Left lung (tissue), 10 donors: ENCODE measurements around the gene PRKD1. TPM values are rescaled to one million over a fixed set of nuclear protein-coding genes. Genes with fewer than 3 reads are reported as not detected.
"Not testable (repeated sequence)": the region's sequence is repeated elsewhere in the genome, so short reads cannot be mapped to it uniquely, and the experiment has no call there.

Experiments
- ATAC-seq: fragments of 200-7000 bp; cut with Tn5 transposase; one replicate; pipeline ENCODE4 v1.9.1; 2020; ENCODE audit warnings: moderate library complexity
- DNase-seq, 4 donors: peaks; one replicate each; pipeline ENCODE4 v3.0.0-alpha.2; 2013 to 2020
- H3K27ac ChIP-seq, 2 donors: fragments of 200-600 bp; sonication (generic) in 1 of 2; one replicate each; pipeline versions ENCODE4 v1.5.0 to v1.8.0; 2020 to 2021
- H3K27me3 ChIP-seq, 2 donors: fragments of 200-600 bp; sonication (generic) in 1 of 2; one replicate each; pipeline versions ENCODE4 v1.5.0 to v1.8.0; 2020 to 2021
- H3K36me3 ChIP-seq, 2 donors: fragments of 200-600 bp; sonication (generic) in 1 of 2; one replicate each; pipeline versions ENCODE4 v1.5.0 to v1.8.0; 2020 to 2021
- H3K4me1 ChIP-seq, 2 donors: fragments of 200-600 bp; one replicate each; pipeline ENCODE4 v1.8.0; 2021
- H3K4me3 ChIP-seq, 2 donors: fragments of 200-600 bp; sonication (generic) in 1 of 2; one replicate each; pipeline versions ENCODE4 v1.5.0 to v1.8.0; 2020 to 2021; ENCODE audit warnings: mild to moderate bottlenecking in 1 of 2
- H3K9me3 ChIP-seq, 2 donors: fragments of 200-600 bp; sonication (generic) in 1 of 2; one replicate each; pipeline versions ENCODE4 v1.5.0 to v1.8.0; 2020 to 2021
- CTCF ChIP-seq, 2 donors: fragments of 200-600 bp; sonication (generic) in 1 of 2; IDR thresholded peaks; one replicate each; pipeline versions ENCODE4 v1.5.0 to v1.8.0; 2021; ENCODE audit warnings: antibody characterized with exemption in 2 of 2
- intact Hi-C, 2 donors: fragments of 100-400 bp; cut with DNase I; formaldehyde crosslinking; loops; one replicate each; pipeline versions ENCODE4 v1.11.2 to v1.14.2; 2022
- polyA plus RNA-seq, 6 donors: library from polyadenylated mRNA; unstranded; fragments of 120-200 nt; gene quantifications; one replicate each; pipeline ENCODE4 v1.2.1, GENCODE V29; 2013; ENCODE audit not compliant: insufficient read length in 6 of 6
- total RNA-seq, 2 donors: library from RNA; stranded (reverse); fragmentation: NEBNext Ultra II Directional; extraction: Animal tissue kit (Norgen Biotek cat#: 25700); gene quantifications; one replicate each; pipeline ENCODE4 v1.2.1, GENCODE V29; 2021
- donor health status: DM: no; HTN: yes; CAD: no.
- donor health status: DM: no; HTN: no; CAD: no.

The PRKD1 gene
- total and polyA plus RNA-seq, 8 donors: 13.6 to 35.1 (median 23.0) TPM

- no peak overlapping the region for H3K4me3 ChIP-seq
- intact Hi-C loops: no loop called here
- H3K27me3 ChIP-seq: no peaks in the 10 kb centered on the region
- no peak for ATAC-seq
- H3K4me1 ChIP-seq: no peaks in the 10 kb centered on the region
- H3K36me3 ChIP-seq: no peaks in the 10 kb centered on the region
- DNase-seq: no peak
- no peak for TF ChIP-seq CTCF (IDR thresholded peaks at IDR 0.05)
- H3K9me3 ChIP-seq: peaks cover 0 to 23% of the 10 kb centered on the region in 2 donors
- no peak overlapping the region for H3K27ac ChIP-seq
These were observed 145.6 kb downstream of the PRKD1 start for GRCh38 chr14:29782041-29782440.

GRCh38 chr14:29777142-29777541 is 150.5 kb downstream of the PRKD1 start:
- H3K27ac ChIP-seq, ATAC-seq, intact Hi-C loops, H3K4me3 ChIP-seq, DNase-seq, H3K27me3 ChIP-seq, H3K36me3 ChIP-seq, H3K4me1 ChIP-seq: not testable (repeated sequence)
- H3K9me3 ChIP-seq: peaks cover 0 to 33% of the 10 kb centered on the region in 2 donors

GRCh38 chr14:29773990-29774389 is 153.7 kb downstream of the PRKD1 start:
- H3K9me3 ChIP-seq: peaks cover 0 to 30% of the 10 kb centered on the region in 2 donors
- DNase-seq (no peak), ATAC-seq (no peak)
- H3K27ac ChIP-seq: no peak overlapping the region
- H3K36me3 ChIP-seq: no peaks in the 10 kb centered on the region
- no peak for TF ChIP-seq CTCF (IDR thresholded peaks at IDR 0.05)
- H3K27me3 ChIP-seq: no peaks in the 10 kb centered on the region
- no peaks in the 10 kb centered on the region for H3K4me1 ChIP-seq
- H3K4me3 ChIP-seq: no peak overlapping the region
- intact Hi-C loops: no loop called here

- H3K27me3 ChIP-seq: no peaks in the 10 kb centered on the region
- H3K27ac ChIP-seq: no peak overlapping the region
- ATAC-seq (no peak), DNase-seq (no peak)
- H3K4me3 ChIP-seq: no peak overlapping the region
- H3K4me1 ChIP-seq: no peaks in the 10 kb centered on the region
- no peak for TF ChIP-seq CTCF (IDR thresholded peaks at IDR 0.05)
- no peaks in the 10 kb centered on the region for H3K9me3 ChIP-seq
- H3K36me3 ChIP-seq: no peaks in the 10 kb centered on the region
- intact Hi-C loops: no loop called here
These were observed 164.2 kb downstream of the PRKD1 start for GRCh38 chr14:29763342-29763858.

- DNase-seq (no peak), ATAC-seq (no peak)
- Histone ChIP-seq H3K4me1 (no peaks in the 10 kb centered on the region), H3K27ac (no peak overlapping the region), H3K36me3 (no peaks in the 10 kb centered on the region), H3K27me3 (no peaks in the 10 kb centered on the region), H3K4me3 (no peak overlapping the region), H3K9me3 (no peaks in the 10 kb centered on the region)
- TF ChIP-seq CTCF (IDR thresholded peaks at IDR 0.05): no peak
- intact Hi-C loops: no loop called here
These were observed 167.9 kb downstream of the PRKD1 start for GRCh38 chr14:29759521-29760340.
